H7 (cell line): ENCODE results near the gene ILDR2. TPM values are rescaled to one million over a fixed set of nuclear protein-coding genes. Genes with fewer than 3 reads are reported as not detected.
"Not testable (repeated sequence)": the region's sequence is repeated elsewhere in the genome, so short reads cannot be mapped to it uniquely, and the experiment has no call there.

Experiments
- DNase-seq: peaks from one replicate; pipeline ENCODE4 v3.0.0; 2012
- H3K27me3 ChIP-seq: 2 replicates; pipeline ENCODE4 v1.6.0; 2011; ENCODE audit warnings: mild to moderate bottlenecking, low read length; ENCODE audit not compliant: control insufficient read depth, insufficient read depth
- H3K36me3 ChIP-seq: replicated peaks from 2 replicates; pipeline ENCODE4 v1.5.1; 2011; ENCODE audit warnings: low read length; ENCODE audit not compliant: control insufficient read depth, insufficient read depth
- H3K4me3 ChIP-seq: 2 replicates; pipeline ENCODE4 v1.5.1; 2011; ENCODE audit warnings: low read depth, mild to moderate bottlenecking, control low read depth, low read length, moderate library complexity; ENCODE audit not compliant: insufficient read depth
- total RNA-seq: library from RNA; depleted of rRNA; stranded (reverse); fragments of >200 nt; shearing (Covaris generic); gene quantifications from 2 replicates; pipeline ENCODE4 v1.2.3, GENCODE V29; 2014

The ILDR2 gene
- total RNA-seq, 1 experiment from 2014 or later = 0.21 TPM

GRCh38 chr1:166903232-166903631 lies 72.1 kb downstream of the ILDR2 start:
- no peak overlapping the region for H3K4me3 ChIP-seq
- no peaks in the 10 kb centered on the region for H3K36me3 ChIP-seq
- no peak for DNase-seq
- no peaks in the 10 kb centered on the region for H3K27me3 ChIP-seq

- Histone ChIP-seq H3K36me3 (no peaks in the 10 kb centered on the region), H3K4me3 (no peak overlapping the region), H3K27me3 (no peaks in the 10 kb centered on the region)
- no peak for DNase-seq
Observed at GRCh38 chr1:166902279-166902678, 73.1 kb downstream of the ILDR2 start.

DNA sequence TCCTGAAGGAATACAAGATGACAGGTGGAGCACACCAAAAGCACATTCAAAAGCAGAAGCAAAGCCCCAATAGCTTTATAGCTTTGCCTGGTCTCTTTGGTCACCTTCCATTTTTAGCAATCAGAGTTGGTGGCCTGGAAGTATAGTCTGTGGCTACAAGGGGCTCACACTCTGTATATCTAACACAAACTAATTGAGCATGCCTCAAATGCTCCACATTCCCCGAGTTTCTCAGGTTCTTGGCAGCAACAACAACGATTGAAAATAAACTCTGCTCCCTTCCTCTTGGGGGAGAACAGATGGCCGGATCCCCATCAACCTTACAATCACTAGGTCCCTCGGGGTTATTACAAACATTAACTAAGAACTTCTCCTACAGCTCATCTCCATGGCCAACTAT lies 74.4 kb downstream of the ILDR2 start:
- Histone ChIP-seq H3K36me3 (no peaks in the 10 kb centered on the region), H3K4me3 (no peak overlapping the region), H3K27me3 (no peaks in the 10 kb centered on the region)
- no peak for DNase-seq

GRCh38 chr1:166899769-166900168 lies 75.6 kb downstream of the ILDR2 start:
- H3K36me3 ChIP-seq = no peaks in the 10 kb centered on the region
- no peak overlapping the region for H3K4me3 ChIP-seq
- no peak for DNase-seq
- H3K27me3 ChIP-seq = no peaks in the 10 kb centered on the region

- Histone ChIP-seq H3K4me3 (no peak overlapping the region), H3K27me3 (no peaks in the 10 kb centered on the region), H3K36me3 (no peaks in the 10 kb centered on the region)
- no peak for DNase-seq
Observed at GRCh38 chr1:166895766-166896165, 79.6 kb downstream of the ILDR2 start.

DNA sequence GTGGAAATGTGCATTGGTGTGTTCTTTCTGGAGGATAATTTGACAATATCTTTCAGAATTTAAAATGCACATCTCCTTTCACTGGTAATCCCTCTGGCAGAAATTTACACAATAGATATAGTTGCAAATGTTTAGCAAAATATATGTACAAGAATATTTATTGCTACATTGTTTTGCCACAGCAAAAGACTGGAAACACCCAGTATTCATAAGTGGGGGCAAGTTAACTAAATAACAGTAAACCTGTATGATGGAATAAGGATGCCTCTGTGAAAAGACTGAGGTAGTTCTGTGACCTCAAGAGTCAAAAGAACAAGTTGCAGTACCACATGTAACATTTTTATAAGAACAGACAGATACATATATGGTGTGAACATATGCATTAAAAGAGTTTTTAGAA lies 85.6 kb downstream of the ILDR2 start:
- Histone ChIP-seq H3K4me3 (no peak overlapping the region), H3K36me3 (no peaks in the 10 kb centered on the region), H3K27me3 (no peaks in the 10 kb centered on the region)
- no peak for DNase-seq

DNA sequence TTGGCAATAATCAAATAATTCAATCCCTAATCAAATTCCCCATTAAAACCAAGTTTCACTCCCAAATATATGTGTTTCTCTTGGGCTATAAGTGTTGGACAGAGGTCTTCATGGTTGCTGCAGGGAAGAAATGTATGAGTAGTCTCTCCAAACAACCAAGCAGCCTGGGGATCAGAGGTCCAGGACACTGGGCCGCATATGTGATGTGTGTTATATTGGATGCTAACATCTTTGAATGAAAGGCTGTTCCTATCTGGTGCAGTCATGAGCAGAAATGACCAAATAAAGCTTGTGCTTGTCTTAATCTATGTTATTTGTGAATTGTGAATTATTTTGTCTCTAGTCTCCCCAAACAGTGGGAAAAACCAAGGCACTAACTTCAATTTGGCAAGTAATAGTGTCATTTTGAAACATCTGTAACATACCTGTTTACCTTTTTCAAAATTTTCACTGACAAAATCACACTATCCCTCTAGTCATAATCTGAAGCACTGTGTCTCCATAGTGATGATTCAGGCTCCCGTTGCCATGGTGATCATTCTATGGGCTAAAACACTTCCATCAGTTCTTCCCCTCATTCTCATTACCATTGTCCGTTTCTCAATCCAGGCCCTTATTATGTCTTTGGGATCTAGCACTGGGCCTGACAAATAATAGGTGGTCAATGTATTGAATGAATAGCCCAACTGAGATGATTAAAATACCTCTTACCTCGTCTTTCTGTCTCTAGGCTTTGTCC lies 86.8 kb downstream of the ILDR2 start:
- H3K27me3 ChIP-seq = peaks cover 5% of the 10 kb centered on the region
- DNase-seq = no peak
- H3K36me3 ChIP-seq = no peaks in the 10 kb centered on the region
- no peak overlapping the region for H3K4me3 ChIP-seq

DNA sequence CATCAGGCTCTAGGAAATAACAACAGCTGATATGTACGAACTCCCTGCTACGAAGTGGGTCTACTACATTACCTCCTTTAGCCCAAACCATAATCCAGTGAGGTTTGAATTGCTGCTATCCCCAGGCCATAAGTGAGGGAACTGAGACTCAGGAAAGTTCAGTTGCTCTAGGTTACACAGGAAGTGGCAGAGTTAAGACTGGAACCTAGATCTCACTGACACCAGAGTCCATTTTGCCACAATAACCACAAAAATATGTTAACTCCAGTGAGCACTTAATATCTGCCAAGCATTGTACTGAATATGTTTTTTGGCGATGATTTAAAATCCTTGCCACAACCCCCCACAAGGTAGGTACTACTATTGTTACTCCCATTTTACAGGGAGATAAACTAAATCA lies 90.4 kb downstream of the ILDR2 start:
- peaks cover 8% of the 10 kb centered on the region for H3K27me3 ChIP-seq
- DNase-seq = no peak
- H3K4me3 ChIP-seq = no peak overlapping the region
- no peaks in the 10 kb centered on the region for H3K36me3 ChIP-seq

DNA sequence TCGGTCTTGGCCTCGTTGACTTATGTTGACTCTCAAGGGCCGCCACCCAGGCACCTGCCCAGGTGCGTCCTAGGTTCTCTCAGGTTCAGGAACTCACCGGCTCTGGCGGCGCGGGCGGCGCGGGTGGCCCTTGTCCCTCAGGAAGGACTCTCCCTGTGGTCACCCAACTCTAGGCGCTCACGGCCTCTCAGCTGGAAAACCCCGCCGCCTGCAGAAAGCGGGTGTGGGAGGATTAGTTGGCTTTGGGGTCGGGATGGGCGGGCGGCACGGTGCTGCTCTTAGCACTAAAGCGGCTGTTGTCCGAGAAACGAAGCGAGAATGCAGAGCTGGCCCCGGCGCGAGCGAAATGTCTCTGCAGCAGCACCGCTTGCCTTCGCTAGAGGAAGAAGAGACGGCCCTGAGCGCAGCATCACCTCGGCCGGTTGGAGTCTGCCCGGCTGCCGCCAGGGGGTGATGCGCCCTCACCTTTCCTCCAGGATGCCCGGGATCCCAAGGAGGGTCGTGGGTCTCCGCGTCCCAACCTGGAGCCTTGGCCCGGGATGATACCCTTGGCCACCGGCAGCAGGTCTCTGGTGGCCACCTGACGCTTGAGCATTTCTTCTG lies 91.2 kb downstream of the ILDR2 start:
- Histone ChIP-seq H3K4me3 (peak overlapping the region; percentile 16; the same call in 1 of the 2 replicates), H3K27me3 (peaks cover 8% of the 10 kb centered on the region), H3K36me3 (no peaks in the 10 kb centered on the region)
- DNase-seq = peak; percentile 90

GRCh38 chr1:166882893-166883292 lies 92.4 kb downstream of the ILDR2 start:
- H3K4me3 ChIP-seq = no peak overlapping the region
- no peaks in the 10 kb centered on the region for H3K36me3 ChIP-seq
- H3K27me3 ChIP-seq = peaks cover 8% of the 10 kb centered on the region
- DNase-seq = no peak

GRCh38 chr1:166878173-166878917 lies 97.0 kb downstream of the ILDR2 start:
- not testable (repeated sequence) for DNase-seq, H3K4me3 ChIP-seq, H3K27me3 ChIP-seq, H3K36me3 ChIP-seq

- DNase-seq = no peak
- peak overlapping the region; percentile 31 for H3K4me3 ChIP-seq
- no peaks in the 10 kb centered on the region for H3K36me3 ChIP-seq
- H3K27me3 ChIP-seq = no peaks in the 10 kb centered on the region
Observed at GRCh38 chr1:166876540-166876838, 98.9 kb downstream of the ILDR2 start.

- Histone ChIP-seq H3K4me3 (peak within 1 kb of the TSS; percentile 96), H3K27me3 (no peaks in the 10 kb centered on the region), H3K36me3 (no peaks in the 10 kb centered on the region)
- peak; percentile 94 for DNase-seq
Observed at GRCh38 chr1:166875734-166876539, 99.4 kb downstream of the ILDR2 start, which contains the start of gene TADA1. TADA1 (minus strand) TSS chr1:166876264; CDS start chr1:166876233, 31 bp downstream.

DNA sequence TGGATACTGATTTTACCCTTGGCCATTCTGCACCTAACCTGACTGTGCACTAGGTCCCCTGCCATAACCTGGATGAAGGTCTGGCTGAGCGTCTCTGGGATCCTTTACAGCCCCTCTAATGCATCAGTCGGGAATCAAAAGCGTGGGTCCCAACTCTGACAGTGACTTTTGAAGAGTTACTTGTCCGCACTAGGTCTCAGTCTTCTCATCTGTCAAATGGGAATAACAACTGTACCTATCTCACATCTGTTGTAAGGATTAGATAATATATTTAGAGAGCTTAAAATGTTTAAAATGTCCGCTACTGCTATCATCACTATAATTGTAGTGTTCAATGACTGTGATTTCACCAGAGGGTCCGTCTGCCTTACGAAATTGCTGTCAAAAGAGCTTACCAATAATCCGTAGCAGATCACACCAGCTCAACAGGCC lies 100.0 kb downstream of the ILDR2 start:
- Histone ChIP-seq H3K36me3 (no peaks in the 10 kb centered on the region), H3K27me3 (no peaks in the 10 kb centered on the region)
- peak; percentile 34 for DNase-seq

More for the DNA sequence above, 100.0 kb downstream of the ILDR2 start:
- peak overlapping the region; percentile 96 for H3K4me3 ChIP-seq
